CD4-positive, alpha-beta memory T cell (primary cell): ENCODE results near the gene SEC14L1. TPM values are rescaled to one million over a fixed set of nuclear protein-coding genes. Genes with fewer than 3 reads are reported as not detected.

Source experiments
- CTCF ChIA-PET: fragments of 350-600 bp; sonication (Branson Sonifier 250); formaldehyde crosslinking; loops from one replicate; lab custom pipeline; 2021; ENCODE audit warnings: inconsistent platforms; ENCODE audit not compliant: partially characterized antibody; lab: Charles Lee
- POLR2A ChIA-PET: fragments of 350-600 bp; sonication (Branson Sonifier 250); formaldehyde crosslinking; loops from one replicate; lab custom pipeline; 2021; ENCODE audit not compliant: partially characterized antibody; lab: Charles Lee
- DNase-seq, 5 donors: peaks; one replicate each; pipeline versions ENCODE4 v3.0.0 to v3.0.0-alpha.2; 2020 to 2022; ENCODE audit warnings: mixed read lengths in 1 of 5
- H3K27ac ChIP-seq: one replicate; pipeline ENCODE4 v1.7.0; 2013; ENCODE audit warnings: low read depth, low read length
- H3K27me3 ChIP-seq: 2 replicates; pipeline ENCODE4 v1.7.0; 2013; ENCODE audit warnings: mild to moderate bottlenecking, low read length, moderate library complexity; ENCODE audit not compliant: insufficient read depth
- H3K36me3 ChIP-seq: 2 replicates; pipeline ENCODE4 v1.7.0; 2013; ENCODE audit warnings: mild to moderate bottlenecking, low read length, moderate library complexity; ENCODE audit not compliant: insufficient read depth
- H3K4me1 ChIP-seq: 2 replicates; pipeline ENCODE4 v1.7.0; 2013; ENCODE audit warnings: mild to moderate bottlenecking, low read length, moderate library complexity; ENCODE audit not compliant: insufficient read depth
- H3K4me3 ChIP-seq, 2 donors: one replicate each; pipeline ENCODE4 v1.7.0; 2013; ENCODE audit warnings: low read length in 2 of 2, mild to moderate bottlenecking in 1 of 2
- H3K9me3 ChIP-seq, 2 donors: one replicate each; pipeline ENCODE4 v1.7.0; 2013; ENCODE audit warnings: low read length in 2 of 2, control low read depth in 1 of 2; ENCODE audit not compliant: control insufficient read depth in 1 of 2
- H3K27ac Mint-ChIP-seq, 7 donors: one replicate each; pipeline ENCODE4 v1.8.0; 2020 to 2021; ENCODE audit warnings: mixed read lengths in 7 of 7, mild to moderate bottlenecking in 6 of 7, inconsistent platforms in 3 of 7, moderate library complexity in 3 of 7
- H3K27me3 Mint-ChIP-seq, 2 donors: one replicate each; pipeline ENCODE4 v1.8.0; 2020 to 2021; ENCODE audit warnings: mixed read lengths in 2 of 2
- H3K36me3 Mint-ChIP-seq, 2 donors: one replicate each; pipeline ENCODE4 v1.8.0; 2020 to 2021; ENCODE audit warnings: mixed read lengths in 2 of 2, inconsistent platforms in 1 of 2, mild to moderate bottlenecking in 1 of 2
- H3K4me1 Mint-ChIP-seq, 4 donors: one replicate each; pipeline ENCODE4 v1.8.0; 2020 to 2021; ENCODE audit warnings: mixed read lengths in 4 of 4, mild to moderate bottlenecking in 1 of 4
- H3K4me3 Mint-ChIP-seq, 8 donors: one replicate each; pipeline ENCODE4 v1.8.0; 2020 to 2021; ENCODE audit warnings: mixed read lengths in 8 of 8, mild to moderate bottlenecking in 7 of 8, moderate library complexity in 6 of 8, inconsistent platforms in 3 of 8
- H3K9me3 Mint-ChIP-seq, 8 donors: one replicate each; pipeline ENCODE4 v1.8.0; 2020 to 2021; ENCODE audit warnings: mixed read lengths in 8 of 8, mild to moderate bottlenecking in 5 of 8, inconsistent platforms in 3 of 8, moderate library complexity in 1 of 8
- intact Hi-C: fragments of 100-400 bp; cut with micrococcal nuclease; formaldehyde crosslinking; loops from one replicate; pipeline ENCODE4 v1.15.1; 2023
- polyA plus RNA-seq, 2 donors: library from polyadenylated mRNA; unstranded; fragments of 300-500 nt; fragmentation: Illumina TruSeq; gene quantifications; one replicate each; pipeline ENCODE4 v1.2.3, GENCODE V29; 2021
- total RNA-seq, 2 experiments: library from RNA; stranded (reverse); gene quantifications; one replicate each; pipeline ENCODE4 v1.2.3, GENCODE V29; 2021

SEC14L1 gene
- total and polyA plus RNA-seq, 4 experiments from 2014 or later, result 8.9 to 35.5 (median 25.9) TPM

DNA sequence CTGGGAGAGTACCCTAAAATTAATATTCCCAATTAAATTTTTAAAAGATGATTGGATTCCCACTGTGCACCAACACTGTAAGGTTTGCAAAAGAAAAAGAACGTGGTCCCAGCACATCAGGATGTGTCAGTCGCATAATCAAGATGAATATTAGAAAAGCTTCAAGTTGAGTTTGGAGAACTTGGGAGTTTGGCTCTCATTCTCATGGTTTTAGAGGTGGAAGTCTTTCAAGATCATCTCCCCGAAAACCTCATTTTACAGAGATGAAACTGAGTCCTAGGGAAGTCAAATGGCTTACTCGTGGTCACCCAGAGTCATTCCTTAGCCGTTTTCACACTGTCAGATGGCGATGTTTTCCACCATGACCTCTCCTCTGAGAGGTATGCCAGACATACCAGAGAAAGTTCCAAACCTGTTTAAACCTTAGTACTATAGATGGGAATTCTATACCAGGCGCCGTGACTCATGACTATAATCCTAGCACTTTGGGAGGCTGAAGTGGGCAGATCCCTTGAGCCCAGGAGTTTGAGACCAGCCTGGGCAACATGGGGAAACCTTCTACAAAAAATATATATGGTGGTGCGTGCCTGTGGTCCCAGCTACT, 1.2 kb downstream of the SEC14L1 start:
- Mint-ChIP-seq H3K9me3 (peaks cover 0 to 15% (median 10%) of the 10 kb centered on the region in 8 donors), H3K27me3 (no peaks in the 10 kb centered on the region), H3K36me3 (peaks cover 22 to 49% of the 10 kb centered on the region in 2 donors), H3K4me1 (peaks cover 32 to 72% (median 53%) of the 10 kb centered on the region in 4 donors), H3K27ac (peak overlapping the region; percentile 89 to 95 (median 94)), H3K4me3 (peak overlapping the region; percentile 87 to 94 (median 90))
- DNase-seq, result no peak
- POLR2A ChIA-PET, result interaction anchor here (1.2 to 5.1 kb wide), 4 partner anchors 13 to 55 kb away, joined by 3 to 47 read pairs (median 24); no protein-coding TSS in a partner anchor
- Histone ChIP-seq H3K36me3 (no peaks in the 10 kb centered on the region), H3K9me3 (peaks cover 0 to 6% of the 10 kb centered on the region in 2 donors), H3K27me3 (no peaks in the 10 kb centered on the region), H3K4me3 (peak overlapping the region; percentile 53 to 60), H3K27ac (peak overlapping the region; percentile 59), H3K4me1 (peaks cover 60% of the 10 kb centered on the region)
- CTCF ChIA-PET, result interaction anchor here (1.6 to 4.1 kb wide), 3 partner anchors 13 to 54 kb away, joined by 4 to 26 read pairs (median 11); no protein-coding TSS in a partner anchor
- intact Hi-C loops, result loop anchor here (5.0 kb wide), 1 partner anchor 405 kb away; the partner anchor contains the start of genes MFSD11 and SRSF2

- Histone ChIP-seq H3K27me3 (no peaks in the 10 kb centered on the region), H3K4me1 (peaks cover 62% of the 10 kb centered on the region), H3K36me3 (no peaks in the 10 kb centered on the region), H3K4me3 (no peak overlapping the region), H3K9me3 (no peaks in the 10 kb centered on the region), H3K27ac (no peak overlapping the region)
- peak overlapping the region in 7 of 8 donors; percentile 51 to 94 (median 67) for H3K4me3 Mint-ChIP-seq
- POLR2A ChIA-PET, result interaction anchor here (2.0 to 5.1 kb wide), 3 partner anchors 14 to 56 kb away, joined by 4 to 47 read pairs (median 45); no protein-coding TSS in a partner anchor
- peaks cover 29 to 55% of the 10 kb centered on the region in 2 donors for H3K36me3 Mint-ChIP-seq
- H3K27ac Mint-ChIP-seq, result peak overlapping the region; percentile 61 to 90 (median 78)
- no peaks in the 10 kb centered on the region for H3K27me3 Mint-ChIP-seq
- peaks cover 35 to 72% (median 55%) of the 10 kb centered on the region in 4 donors for H3K4me1 Mint-ChIP-seq
- CTCF ChIA-PET, result interaction anchor here (0.6 to 1.6 kb wide), 2 partner anchors 27 to 39 kb away, joined by 3 to 4 read pairs; no protein-coding TSS in a partner anchor
- intact Hi-C loops, result loop anchor here (5.0 kb wide), 1 partner anchor 405 kb away; the partner anchor contains the start of genes MFSD11 and SRSF2
- DNase-seq, result no peak
- peaks cover 0 to 10% (median 5%) of the 10 kb centered on the region in 8 donors for H3K9me3 Mint-ChIP-seq
Observed at GRCh38 chr17:77142689-77143088, 1.9 kb downstream of the SEC14L1 start.

- H3K27ac Mint-ChIP-seq, result peak overlapping the region; percentile 32 to 93 (median 78)
- H3K36me3 ChIP-seq, result no peaks in the 10 kb centered on the region
- DNase-seq, result no peak
- H3K4me3 ChIP-seq, result no peak overlapping the region
- no peak overlapping the region for H3K27ac ChIP-seq
- ChIA-PET POLR2A (interaction anchor here (2.0 kb wide), 1 partner anchor 57 kb away, joined by 4 read pairs; no protein-coding TSS in a partner anchor), CTCF (interaction anchor here (0.6 kb wide), 1 partner anchor 28 kb away, joined by 3 read pairs; no protein-coding TSS in a partner anchor)
- H3K4me1 Mint-ChIP-seq, result peaks cover 30 to 70% (median 50%) of the 10 kb centered on the region in 4 donors
- intact Hi-C loops, result loop anchor here (5.0 kb wide), 1 partner anchor 406 kb away; the partner anchor contains the start of genes MFSD11 and SRSF2
- H3K27me3 ChIP-seq, result no peaks in the 10 kb centered on the region
- H3K4me3 Mint-ChIP-seq, result peak overlapping the region in 1 of 8 donors; percentile 94
- H3K36me3 Mint-ChIP-seq, result peaks cover 33 to 57% of the 10 kb centered on the region in 2 donors
- peaks cover 56% of the 10 kb centered on the region for H3K4me1 ChIP-seq
- no peaks in the 10 kb centered on the region for H3K27me3 Mint-ChIP-seq
- peaks cover 0 to 5% (median 0%) of the 10 kb centered on the region in 8 donors for H3K9me3 Mint-ChIP-seq
- no peaks in the 10 kb centered on the region for H3K9me3 ChIP-seq
Observed at GRCh38 chr17:77143306-77143705, 2.5 kb downstream of the SEC14L1 start.

DNA sequence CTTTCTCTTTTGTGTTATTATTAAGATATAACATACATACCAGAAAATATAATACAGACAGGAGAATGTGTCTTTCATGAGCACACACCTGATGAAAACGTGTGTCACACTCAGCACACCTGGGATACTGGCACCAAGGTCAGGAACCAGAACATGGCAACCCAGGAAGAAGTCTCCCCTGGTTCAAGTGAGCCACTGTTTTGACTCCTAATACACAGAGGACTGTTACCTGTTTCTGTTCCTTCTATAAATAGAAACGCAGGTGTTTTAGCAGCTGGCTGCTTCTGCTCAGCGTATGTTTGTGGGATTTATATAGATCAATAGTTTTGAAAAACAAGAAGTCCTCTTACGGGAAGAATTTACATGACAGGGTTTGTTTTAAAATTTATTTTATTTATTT, 3.5 kb downstream of the SEC14L1 start:
- ChIA-PET POLR2A (no interaction called here), CTCF (no interaction called here)
- Histone ChIP-seq H3K27ac (no peak overlapping the region), H3K27me3 (no peaks in the 10 kb centered on the region), H3K9me3 (no peaks in the 10 kb centered on the region), H3K36me3 (no peaks in the 10 kb centered on the region), H3K4me3 (no peak overlapping the region), H3K4me1 (peaks cover 51% of the 10 kb centered on the region)
- Mint-ChIP-seq H3K27ac (peak overlapping the region in 2 of 7 donors; percentile 31 to 70), H3K4me1 (peaks cover 35 to 74% (median 55%) of the 10 kb centered on the region in 4 donors), H3K9me3 (peaks cover 0 to 3% (median 0%) of the 10 kb centered on the region in 8 donors), H3K27me3 (no peaks in the 10 kb centered on the region), H3K36me3 (peaks cover 42 to 65% of the 10 kb centered on the region in 2 donors), H3K4me3 (no peak overlapping the region)
- intact Hi-C loops, result loop anchor here (5.0 kb wide), 1 partner anchor 407 kb away; the partner anchor contains the start of genes MFSD11 and SRSF2
- DNase-seq, result no peak

- H3K27ac ChIP-seq, result no peak overlapping the region
- H3K36me3 ChIP-seq, result no peaks in the 10 kb centered on the region
- Mint-ChIP-seq H3K27ac (peak overlapping the region in 5 of 7 donors; percentile 25 to 90 (median 53)), H3K4me3 (peak overlapping the region in 2 of 8 donors; percentile 1 to 32), H3K9me3 (peaks cover 0 to 2% (median 0%) of the 10 kb centered on the region in 8 donors), H3K4me1 (peaks cover 31 to 69% (median 52%) of the 10 kb centered on the region in 4 donors), H3K36me3 (peaks cover 48 to 69% of the 10 kb centered on the region in 2 donors), H3K27me3 (no peaks in the 10 kb centered on the region)
- no peak overlapping the region for H3K4me3 ChIP-seq
- H3K4me1 ChIP-seq, result peaks cover 45% of the 10 kb centered on the region
- H3K9me3 ChIP-seq, result no peaks in the 10 kb centered on the region
- H3K27me3 ChIP-seq, result no peaks in the 10 kb centered on the region
- no peak for DNase-seq
- intact Hi-C loops, result no loop called here
- POLR2A ChIA-PET, result no interaction called here
- CTCF ChIA-PET, result no interaction called here
Observed at GRCh38 chr17:77145224-77145611, 4.4 kb downstream of the SEC14L1 start.

DNA sequence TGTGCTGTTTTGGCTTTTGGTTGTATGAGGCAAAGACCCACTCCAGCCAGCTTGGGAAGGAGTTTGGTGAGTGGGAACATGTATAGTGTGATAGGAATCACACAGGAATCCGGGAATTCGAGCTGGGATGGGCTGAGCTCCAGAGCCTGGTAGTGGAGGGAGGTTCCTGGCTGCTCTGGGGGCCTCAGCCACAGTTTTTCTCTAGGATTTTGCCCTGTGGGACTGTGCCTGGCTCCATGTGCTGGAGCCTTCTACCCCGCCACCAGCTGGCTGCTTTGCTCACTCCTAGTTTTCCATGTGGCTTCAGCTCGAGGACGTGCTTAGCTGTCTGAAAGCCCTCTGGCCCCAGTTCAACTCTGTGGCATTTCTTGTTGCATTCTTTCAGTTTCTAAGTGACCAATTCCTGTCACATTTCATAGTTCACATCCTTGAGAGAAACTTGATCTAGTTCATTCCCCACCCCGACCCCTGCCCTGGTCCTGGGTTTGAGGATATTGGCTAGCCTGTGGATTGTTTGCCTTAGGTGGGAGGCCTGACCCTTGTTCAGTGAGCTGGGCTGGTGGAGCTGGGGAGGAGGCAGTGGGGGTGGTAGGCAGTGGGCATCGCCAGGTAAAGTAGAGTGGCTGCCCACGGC, 5.0 kb downstream of the SEC14L1 start:
- Mint-ChIP-seq H3K27me3 (no peaks in the 10 kb centered on the region), H3K4me3 (peak overlapping the region in 1 of 8 donors; percentile 32), H3K4me1 (peaks cover 34 to 74% (median 56%) of the 10 kb centered on the region in 4 donors), H3K36me3 (peaks cover 53 to 73% of the 10 kb centered on the region in 2 donors), H3K9me3 (peaks cover 0 to 2% (median 0%) of the 10 kb centered on the region in 8 donors), H3K27ac (peak overlapping the region in 4 of 7 donors; percentile 25 to 90 (median 73))
- Histone ChIP-seq H3K27ac (no peak overlapping the region), H3K4me1 (peaks cover 45% of the 10 kb centered on the region), H3K36me3 (no peaks in the 10 kb centered on the region), H3K4me3 (no peak overlapping the region), H3K9me3 (no peaks in the 10 kb centered on the region), H3K27me3 (no peaks in the 10 kb centered on the region)
- intact Hi-C loops, result no loop called here
- CTCF ChIA-PET, result interaction anchor here (0.7 kb wide), 1 partner anchor 59 kb away, joined by 3 read pairs; no protein-coding TSS in a partner anchor
- POLR2A ChIA-PET, result no interaction called here
- DNase-seq, result no peak
